ENCODE measurements around the gene CCDC201. TPM values are rescaled to one million over a fixed set of nuclear protein-coding genes. Genes with fewer than 3 reads are reported as not detected.

The CCDC201 gene
- total RNA-seq, 5 donors from 2014 or later (not counting 1 experiment from before 2014, with no cell fraction given), result not detected

GRCh38 chr7:45912972-45913371, 40.1 kb upstream of the CCDC201 start:
- ATAC-seq (replicated peaks in 1 of 4), result no peak
- 59% methylated on average over 2 of the region's 7 CpGs for WGBS (ENCODE audit: insufficient coverage)
- peaks cover 0 to 4% (median 3%) of the 10 kb centered on the region in 3 donors for H3K4me1 Mint-ChIP-seq

GRCh38 chr7:45911311-45911710, 38.4 kb upstream of the CCDC201 start:
- no peak overlapping the region for H3K4me3 Mint-ChIP-seq

More at GRCh38 chr7:45912972-45913371, 40.1 kb upstream of the CCDC201 start:
- peaks cover 24 to 47% of the 10 kb centered on the region in 2 donors for H3K27me3 Mint-ChIP-seq
- ChIA-PET CTCF (interaction anchor here in 1 of 2 donors (2.0 kb wide), 1 partner anchor 10 kb away, joined by 9 read pairs; no protein-coding TSS in a partner anchor), POLR2A (no interaction called here)
- Histone ChIP-seq H3K4me3 (ENCODE audit: control insufficient read depth in 1 of 2, extremely low read depth in 1 of 2, low read length in 1 of 2) (no peak overlapping the region), H3K27me3 (replicated peaks in 1 of 2; ENCODE audit: control insufficient read depth in 2 of 2, extremely low read depth in 1 of 2, insufficient read depth in 2 of 2, low read length in 1 of 2) (peaks cover 5 to 19% of the 10 kb centered on the region in 2 experiments), H3K4me1 (ENCODE audit: control insufficient read depth in 1 of 2, extremely low read depth in 1 of 2, insufficient read depth in 2 of 2, low read length in 2 of 2) (peaks cover 0 to 4% of the 10 kb centered on the region in 2 experiments), H3K27ac (ENCODE audit: low read length) (no peak overlapping the region), H3K9me3 (no peaks in the 10 kb centered on the region), H3K36me3 (ENCODE audit: control insufficient read depth in 2 of 2, extremely low read depth in 1 of 2, insufficient read depth in 1 of 2, low read length in 1 of 2) (no peaks in the 10 kb centered on the region)
- peaks cover 0 to 5% (median 0%) of the 10 kb centered on the region in 3 donors for H3K9me3 Mint-ChIP-seq
- no peak overlapping the region for H3K4me3 Mint-ChIP-seq
- H3K27ac Mint-ChIP-seq, result no peak overlapping the region
- DNase-seq, result no peak
- no peaks in the 10 kb centered on the region for H3K36me3 Mint-ChIP-seq

GRCh38 chr7:45910855-45911254, 38.0 kb upstream of the CCDC201 start:
- DNase-seq (no peak), ATAC-seq (replicated peaks in 1 of 4) (no peak)
- Histone ChIP-seq H3K36me3 (ENCODE audit: control insufficient read depth in 2 of 2, extremely low read depth in 1 of 2, insufficient read depth in 1 of 2, low read length in 1 of 2) (no peaks in the 10 kb centered on the region), H3K27ac (ENCODE audit: low read length) (no peak overlapping the region), H3K4me1 (ENCODE audit: control insufficient read depth in 1 of 2, extremely low read depth in 1 of 2, insufficient read depth in 2 of 2, low read length in 2 of 2) (no peaks in the 10 kb centered on the region), H3K4me3 (ENCODE audit: control insufficient read depth in 1 of 2, extremely low read depth in 1 of 2, low read length in 1 of 2) (no peak overlapping the region), H3K9me3 (no peaks in the 10 kb centered on the region), H3K27me3 (replicated peaks in 1 of 2; ENCODE audit: control insufficient read depth in 2 of 2, extremely low read depth in 1 of 2, insufficient read depth in 2 of 2, low read length in 1 of 2) (peaks cover 0 to 10% of the 10 kb centered on the region in 2 experiments)
- Mint-ChIP-seq H3K4me1 (no peaks in the 10 kb centered on the region), H3K4me3 (no peak overlapping the region), H3K27ac (no peak overlapping the region), H3K27me3 (peaks cover 6 to 39% of the 10 kb centered on the region in 2 donors), H3K36me3 (no peaks in the 10 kb centered on the region), H3K9me3 (peaks cover 0 to 5% (median 0%) of the 10 kb centered on the region in 3 donors)
- WGBS (ENCODE audit: insufficient coverage), result 80% methylated on average over 1 of the region's 3 CpGs
- ChIA-PET POLR2A (no interaction called here), CTCF (interaction anchor here in 1 of 2 donors (0.6 kb wide), 1 partner anchor 68 kb away, joined by 4 read pairs; no protein-coding TSS in a partner anchor)

More at GRCh38 chr7:45911311-45911710, 38.4 kb upstream of the CCDC201 start:
- WGBS (ENCODE audit: insufficient coverage), result 89% methylated on average over 7 of the region's 9 CpGs
- Histone ChIP-seq H3K4me1 (ENCODE audit: control insufficient read depth in 1 of 2, extremely low read depth in 1 of 2, insufficient read depth in 2 of 2, low read length in 2 of 2) (no peaks in the 10 kb centered on the region), H3K27me3 (replicated peaks in 1 of 2; ENCODE audit: control insufficient read depth in 2 of 2, extremely low read depth in 1 of 2, insufficient read depth in 2 of 2, low read length in 1 of 2) (peaks cover 2 to 10% of the 10 kb centered on the region in 2 experiments), H3K27ac (ENCODE audit: low read length) (no peak overlapping the region), H3K4me3 (ENCODE audit: control insufficient read depth in 1 of 2, extremely low read depth in 1 of 2, low read length in 1 of 2) (no peak overlapping the region), H3K36me3 (ENCODE audit: control insufficient read depth in 2 of 2, extremely low read depth in 1 of 2, insufficient read depth in 1 of 2, low read length in 1 of 2) (no peaks in the 10 kb centered on the region), H3K9me3 (no peaks in the 10 kb centered on the region)
- POLR2A ChIA-PET, result no interaction called here
- ATAC-seq (replicated peaks in 1 of 4), result no peak
- Mint-ChIP-seq H3K27ac (no peak overlapping the region), H3K9me3 (peaks cover 0 to 5% (median 0%) of the 10 kb centered on the region in 3 donors), H3K27me3 (peaks cover 10 to 43% of the 10 kb centered on the region in 2 donors), H3K36me3 (no peaks in the 10 kb centered on the region), H3K4me1 (no peaks in the 10 kb centered on the region)
- CTCF ChIA-PET, result no interaction called here
- DNase-seq, result no peak

GRCh38 chr7:45909561-45909960, 36.7 kb upstream of the CCDC201 start:
- peaks cover 4 to 30% of the 10 kb centered on the region in 2 donors for H3K27me3 Mint-ChIP-seq
- ChIA-PET POLR2A (no interaction called here), CTCF (no interaction called here)
- H3K36me3 Mint-ChIP-seq, result no peaks in the 10 kb centered on the region
- Histone ChIP-seq H3K4me1 (ENCODE audit: control insufficient read depth in 1 of 2, extremely low read depth in 1 of 2, insufficient read depth in 2 of 2, low read length in 2 of 2) (no peaks in the 10 kb centered on the region), H3K36me3 (ENCODE audit: control insufficient read depth in 2 of 2, extremely low read depth in 1 of 2, insufficient read depth in 1 of 2, low read length in 1 of 2) (no peaks in the 10 kb centered on the region), H3K9me3 (no peaks in the 10 kb centered on the region), H3K4me3 (ENCODE audit: control insufficient read depth in 1 of 2, extremely low read depth in 1 of 2, low read length in 1 of 2) (no peak overlapping the region), H3K27ac (ENCODE audit: low read length) (no peak overlapping the region), H3K27me3 (replicated peaks in 1 of 2; ENCODE audit: control insufficient read depth in 2 of 2, extremely low read depth in 1 of 2, insufficient read depth in 2 of 2, low read length in 1 of 2) (peaks cover 0 to 4% of the 10 kb centered on the region in 2 experiments)
- no peak overlapping the region for H3K27ac Mint-ChIP-seq
- peaks cover 0 to 5% (median 0%) of the 10 kb centered on the region in 3 donors for H3K9me3 Mint-ChIP-seq
- H3K4me3 Mint-ChIP-seq, result no peak overlapping the region
- ATAC-seq (replicated peaks in 1 of 4) (no peak), DNase-seq (no peak)
- no peaks in the 10 kb centered on the region for H3K4me1 Mint-ChIP-seq

GRCh38 chr7:45902820-45903219, 29.9 kb upstream of the CCDC201 start:
- H3K27ac ChIP-seq (ENCODE audit: low read length), result no peak overlapping the region
- Mint-ChIP-seq H3K4me3 (no peak overlapping the region), H3K9me3 (peaks cover 2 to 14% (median 5%) of the 10 kb centered on the region in 3 donors), H3K27me3 (peaks cover 9 to 23% of the 10 kb centered on the region in 2 donors), H3K36me3 (no peaks in the 10 kb centered on the region), H3K4me1 (no peaks in the 10 kb centered on the region), H3K27ac (no peak overlapping the region)
- POLR2A ChIA-PET, result no interaction called here
- CTCF ChIA-PET, result interaction anchor here in 1 of 2 donors (1.5 kb wide), 1 partner anchor 13 kb away, joined by 3 read pairs; no protein-coding TSS in a partner anchor
- DNase-seq, result no peak
- WGBS (ENCODE audit: insufficient coverage), result no CpG with 5 or more reads among the region's 1 CpG
- H3K36me3 ChIP-seq (ENCODE audit: control insufficient read depth in 2 of 2, extremely low read depth in 1 of 2, insufficient read depth in 1 of 2, low read length in 1 of 2), result no peaks in the 10 kb centered on the region
- H3K4me3 ChIP-seq (ENCODE audit: control insufficient read depth in 1 of 2, extremely low read depth in 1 of 2, low read length in 1 of 2), result no peak overlapping the region
- H3K4me1 ChIP-seq (ENCODE audit: control insufficient read depth in 1 of 2, extremely low read depth in 1 of 2, insufficient read depth in 2 of 2, low read length in 2 of 2), result no peaks in the 10 kb centered on the region
- no peaks in the 10 kb centered on the region for H3K9me3 ChIP-seq
- ATAC-seq (replicated peaks in 1 of 4), result no peak
- H3K27me3 ChIP-seq (replicated peaks in 1 of 2; ENCODE audit: control insufficient read depth in 2 of 2, extremely low read depth in 1 of 2, insufficient read depth in 2 of 2, low read length in 1 of 2), result peaks cover 0 to 3% of the 10 kb centered on the region in 2 experiments

- Mint-ChIP-seq H3K4me1 (no peaks in the 10 kb centered on the region), H3K9me3 (peaks cover 2 to 14% (median 5%) of the 10 kb centered on the region in 3 donors), H3K27ac (no peak overlapping the region), H3K4me3 (no peak overlapping the region), H3K36me3 (no peaks in the 10 kb centered on the region), H3K27me3 (peaks cover 12 to 23% of the 10 kb centered on the region in 2 donors)
- ATAC-seq (replicated peaks in 1 of 4) (no peak), DNase-seq (no peak)
- Histone ChIP-seq H3K9me3 (no peaks in the 10 kb centered on the region), H3K4me3 (ENCODE audit: control insufficient read depth in 1 of 2, extremely low read depth in 1 of 2, low read length in 1 of 2) (no peak overlapping the region), H3K27me3 (replicated peaks in 1 of 2; ENCODE audit: control insufficient read depth in 2 of 2, extremely low read depth in 1 of 2, insufficient read depth in 2 of 2, low read length in 1 of 2) (peaks cover 0 to 3% of the 10 kb centered on the region in 2 experiments), H3K36me3 (ENCODE audit: control insufficient read depth in 2 of 2, extremely low read depth in 1 of 2, insufficient read depth in 1 of 2, low read length in 1 of 2) (no peaks in the 10 kb centered on the region), H3K27ac (ENCODE audit: low read length) (no peak overlapping the region), H3K4me1 (ENCODE audit: control insufficient read depth in 1 of 2, extremely low read depth in 1 of 2, insufficient read depth in 2 of 2, low read length in 2 of 2) (no peaks in the 10 kb centered on the region)
- POLR2A ChIA-PET, result no interaction called here
- 64% methylated on average over 1 of the region's 1 CpG for WGBS (ENCODE audit: insufficient coverage)
- CTCF ChIA-PET, result no interaction called here
Observed at GRCh38 chr7:45901566-45901965, 28.7 kb upstream of the CCDC201 start.

Data from T-cell (primary cell).